GM12892 (cell line): ENCODE data around the gene ADGRL1.

Experiments used
- POLR2A ChIP-seq: IDR thresholded peaks from 2 replicates; pipeline ENCODE4 v1.6.1; 2011; ENCODE audit warnings: low read depth, low read length, control low read depth
- TAF1 ChIP-seq: IDR thresholded peaks from 2 replicates; pipeline ENCODE4 v1.6.1; 2011; ENCODE audit warnings: low read depth, mild to moderate bottlenecking, control low read depth, low read length, borderline replicate concordance

GRCh38 chr19:14139944-14140343 is 66.0 kb downstream of the ADGRL1 start:
- no peak for TF ChIP-seq POLR2A
- no peak for TF ChIP-seq TAF1
